SK-N-SH (cell line): ENCODE measurements around the gene PPP2R5D.

Source experiments
- ELF1 ChIP-seq: IDR thresholded peaks from 2 replicates; pipeline ENCODE4 v1.4.0; 2012
- EP300 ChIP-seq, 2 experiments: IDR thresholded peaks; 2 replicates each; pipeline versions ENCODE4 v1.4.0 to v1.6.1; 2012; ENCODE audit warnings: borderline replicate concordance in 1 of 2, low read depth in 1 of 2, low read length in 1 of 2
- GABPA ChIP-seq: IDR thresholded peaks from 2 replicates; pipeline ENCODE4 v1.4.0; 2012; ENCODE audit warnings: low read depth, mild to moderate bottlenecking
- JUND ChIP-seq: IDR thresholded peaks from 2 replicates; pipeline ENCODE4 v1.4.0; 2012
- MXI1 ChIP-seq: IDR thresholded peaks from 2 replicates; pipeline ENCODE4 v1.6.1; 2012; ENCODE audit warnings: mild to moderate bottlenecking, low read depth, low read length, improper control_type of control experiment
- POLR2AphosphoS5 ChIP-seq: IDR thresholded peaks from 2 replicates; pipeline ENCODE4 v1.6.1; 2012; ENCODE audit warnings: low read depth, low read length
- RFX5 ChIP-seq: IDR thresholded peaks from 2 replicates; pipeline ENCODE4 v1.6.1; 2012; ENCODE audit warnings: mild to moderate bottlenecking, improper control_type of control experiment, low read length
- TCF12 ChIP-seq: IDR thresholded peaks from 2 replicates; pipeline ENCODE4 v1.4.0; 2012
- YY1 ChIP-seq: IDR thresholded peaks from 2 replicates; pipeline ENCODE4 v1.4.0; 2012; ENCODE audit warnings: low read depth, mild to moderate bottlenecking
- TF ChIP-seq, protein P1 (sequence below): fragments of 200-600 bp; sonication (generic); IDR thresholded peaks from 2 replicates; pipeline ENCODE4 v1.6.1; 2017; ENCODE audit warnings: antibody characterized with exemption, mild to moderate bottlenecking, moderate library complexity
- TF ChIP-seq, protein P2 (sequence below): IDR thresholded peaks from 2 replicates; pipeline ENCODE4 v1.4.0; 2012; ENCODE audit warnings: low read depth, borderline replicate concordance
- TF ChIP-seq, protein P3 (sequence below): IDR thresholded peaks from 2 replicates; pipeline ENCODE4 v1.6.1; 2012; ENCODE audit warnings: mild to moderate bottlenecking, low read depth, low read length, moderate library complexity

DNA sequence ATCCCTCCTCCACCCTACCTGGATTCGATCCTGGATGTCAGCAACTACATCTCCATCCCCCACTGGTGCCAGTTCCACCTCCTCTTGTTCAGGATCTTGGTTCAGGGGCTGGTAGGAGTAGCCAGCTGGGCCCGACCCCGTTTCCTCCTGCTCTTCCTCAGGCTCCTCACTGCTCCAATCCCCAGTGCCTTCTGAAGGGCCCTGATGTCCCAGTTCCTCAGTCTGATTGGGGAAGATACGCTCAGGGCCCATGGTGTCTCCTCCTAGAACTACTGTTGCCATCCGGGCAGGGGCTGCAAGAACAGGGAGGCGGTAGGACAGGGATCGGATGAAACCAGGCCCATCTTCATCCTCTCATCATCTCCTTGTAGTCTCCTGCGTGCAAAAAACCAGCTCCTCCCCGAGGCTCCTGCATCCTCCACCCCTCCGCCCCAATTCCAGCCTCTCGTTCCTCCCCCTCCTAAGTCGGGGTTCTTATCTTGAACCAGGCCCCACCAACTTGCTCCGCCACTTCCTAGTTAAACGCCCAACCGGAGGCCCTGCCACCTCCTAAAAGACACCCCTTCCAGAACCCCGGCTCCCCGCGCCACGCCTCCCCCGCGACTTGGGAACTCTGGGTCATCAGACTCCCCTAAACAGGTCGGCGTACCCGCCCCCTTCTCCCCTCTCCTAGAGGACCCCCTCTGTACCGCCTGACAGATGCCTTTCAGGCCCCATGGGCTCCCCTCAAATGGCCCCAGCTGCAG lies 28.9 kb downstream of the PPP2R5D start:
- TF ChIP-seq, protein P1, sequence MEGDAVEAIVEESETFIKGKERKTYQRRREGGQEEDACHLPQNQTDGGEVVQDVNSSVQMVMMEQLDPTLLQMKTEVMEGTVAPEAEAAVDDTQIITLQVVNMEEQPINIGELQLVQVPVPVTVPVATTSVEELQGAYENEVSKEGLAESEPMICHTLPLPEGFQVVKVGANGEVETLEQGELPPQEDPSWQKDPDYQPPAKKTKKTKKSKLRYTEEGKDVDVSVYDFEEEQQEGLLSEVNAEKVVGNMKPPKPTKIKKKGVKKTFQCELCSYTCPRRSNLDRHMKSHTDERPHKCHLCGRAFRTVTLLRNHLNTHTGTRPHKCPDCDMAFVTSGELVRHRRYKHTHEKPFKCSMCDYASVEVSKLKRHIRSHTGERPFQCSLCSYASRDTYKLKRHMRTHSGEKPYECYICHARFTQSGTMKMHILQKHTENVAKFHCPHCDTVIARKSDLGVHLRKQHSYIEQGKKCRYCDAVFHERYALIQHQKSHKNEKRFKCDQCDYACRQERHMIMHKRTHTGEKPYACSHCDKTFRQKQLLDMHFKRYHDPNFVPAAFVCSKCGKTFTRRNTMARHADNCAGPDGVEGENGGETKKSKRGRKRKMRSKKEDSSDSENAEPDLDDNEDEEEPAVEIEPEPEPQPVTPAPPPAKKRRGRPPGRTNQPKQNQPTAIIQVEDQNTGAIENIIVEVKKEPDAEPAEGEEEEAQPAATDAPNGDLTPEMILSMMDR: no peak
- TF ChIP-seq RFX5 (0 out of 2 replicates have a peak, but pooled peaks have one; percentile 5), YY1 (no peak), MXI1 (no peak; the same call in 1 of the 2 replicates), EP300 (IDR thresholded peaks at IDR 0.05; ENCODE audit: borderline replicate concordance in 1 of 2, low read depth in 1 of 2, low read length in 1 of 2) (no peak), ELF1 (no peak), POLR2AphosphoS5 (no peak; the same call in 1 of the 2 replicates), TCF12 (no peak), GABPA (no peak), JUND (no peak)
- TF ChIP-seq, protein P2, sequence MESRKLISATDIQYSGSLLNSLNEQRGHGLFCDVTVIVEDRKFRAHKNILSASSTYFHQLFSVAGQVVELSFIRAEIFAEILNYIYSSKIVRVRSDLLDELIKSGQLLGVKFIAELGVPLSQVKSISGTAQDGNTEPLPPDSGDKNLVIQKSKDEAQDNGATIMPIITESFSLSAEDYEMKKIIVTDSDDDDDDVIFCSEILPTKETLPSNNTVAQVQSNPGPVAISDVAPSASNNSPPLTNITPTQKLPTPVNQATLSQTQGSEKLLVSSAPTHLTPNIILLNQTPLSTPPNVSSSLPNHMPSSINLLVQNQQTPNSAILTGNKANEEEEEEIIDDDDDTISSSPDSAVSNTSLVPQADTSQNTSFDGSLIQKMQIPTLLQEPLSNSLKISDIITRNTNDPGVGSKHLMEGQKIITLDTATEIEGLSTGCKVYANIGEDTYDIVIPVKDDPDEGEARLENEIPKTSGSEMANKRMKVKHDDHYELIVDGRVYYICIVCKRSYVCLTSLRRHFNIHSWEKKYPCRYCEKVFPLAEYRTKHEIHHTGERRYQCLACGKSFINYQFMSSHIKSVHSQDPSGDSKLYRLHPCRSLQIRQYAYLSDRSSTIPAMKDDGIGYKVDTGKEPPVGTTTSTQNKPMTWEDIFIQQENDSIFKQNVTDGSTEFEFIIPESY: no peak
- TF ChIP-seq, protein P3, sequence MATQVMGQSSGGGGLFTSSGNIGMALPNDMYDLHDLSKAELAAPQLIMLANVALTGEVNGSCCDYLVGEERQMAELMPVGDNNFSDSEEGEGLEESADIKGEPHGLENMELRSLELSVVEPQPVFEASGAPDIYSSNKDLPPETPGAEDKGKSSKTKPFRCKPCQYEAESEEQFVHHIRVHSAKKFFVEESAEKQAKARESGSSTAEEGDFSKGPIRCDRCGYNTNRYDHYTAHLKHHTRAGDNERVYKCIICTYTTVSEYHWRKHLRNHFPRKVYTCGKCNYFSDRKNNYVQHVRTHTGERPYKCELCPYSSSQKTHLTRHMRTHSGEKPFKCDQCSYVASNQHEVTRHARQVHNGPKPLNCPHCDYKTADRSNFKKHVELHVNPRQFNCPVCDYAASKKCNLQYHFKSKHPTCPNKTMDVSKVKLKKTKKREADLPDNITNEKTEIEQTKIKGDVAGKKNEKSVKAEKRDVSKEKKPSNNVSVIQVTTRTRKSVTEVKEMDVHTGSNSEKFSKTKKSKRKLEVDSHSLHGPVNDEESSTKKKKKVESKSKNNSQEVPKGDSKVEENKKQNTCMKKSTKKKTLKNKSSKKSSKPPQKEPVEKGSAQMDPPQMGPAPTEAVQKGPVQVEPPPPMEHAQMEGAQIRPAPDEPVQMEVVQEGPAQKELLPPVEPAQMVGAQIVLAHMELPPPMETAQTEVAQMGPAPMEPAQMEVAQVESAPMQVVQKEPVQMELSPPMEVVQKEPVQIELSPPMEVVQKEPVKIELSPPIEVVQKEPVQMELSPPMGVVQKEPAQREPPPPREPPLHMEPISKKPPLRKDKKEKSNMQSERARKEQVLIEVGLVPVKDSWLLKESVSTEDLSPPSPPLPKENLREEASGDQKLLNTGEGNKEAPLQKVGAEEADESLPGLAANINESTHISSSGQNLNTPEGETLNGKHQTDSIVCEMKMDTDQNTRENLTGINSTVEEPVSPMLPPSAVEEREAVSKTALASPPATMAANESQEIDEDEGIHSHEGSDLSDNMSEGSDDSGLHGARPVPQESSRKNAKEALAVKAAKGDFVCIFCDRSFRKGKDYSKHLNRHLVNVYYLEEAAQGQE: no peak
